Activated naive CD4-positive, alpha-beta T cell treated with anti-CD3 and anti-CD28 coated beads, Interleukin-2, amount 50 U/mL, for 16 hours (primary cell): ENCODE measurements around the gene MIGA1.
"Not testable (repeated sequence)": the region's sequence is repeated elsewhere in the genome, so short reads cannot be mapped to it uniquely, and the experiment has no call there.

Experiments used
- DNase-seq: peaks from one replicate; pipeline ENCODE4 v3.0.0-alpha.2; 2020

MIGA1 gene

GRCh38 chr1:77779529-77780281 lies at the start of gene MIGA1:
MIGA1 (plus strand) TSS chr1:77779649; CDS start chr1:77783253, 3,604 bp downstream.
- DNase-seq, result peak; percentile 84

- no peak for DNase-seq
Observed at GRCh38 chr1:77732090-77732489, 47.4 kb upstream of the MIGA1 start.

- DNase-seq, result no peak
Observed at GRCh38 chr1:77739235-77739634, 40.2 kb upstream of the MIGA1 start.

- no peak for DNase-seq
Observed at GRCh38 chr1:77741316-77741715, 38.1 kb upstream of the MIGA1 start.

- DNase-seq, result no peak
Observed at GRCh38 chr1:77742011-77742555, 37.4 kb upstream of the MIGA1 start.

GRCh38 chr1:77744576-77744975 lies 34.9 kb upstream of the MIGA1 start:
- DNase-seq, result no peak

GRCh38 chr1:77749489-77749888 lies 30.0 kb upstream of the MIGA1 start:
- not testable (repeated sequence) for DNase-seq

- DNase-seq, result no peak
Observed at GRCh38 chr1:77756052-77756754, 23.2 kb upstream of the MIGA1 start.

- no peak for DNase-seq
Observed at GRCh38 chr1:77757066-77757584, 22.3 kb upstream of the MIGA1 start.

- DNase-seq, result no peak
Observed at GRCh38 chr1:77757603-77758002, 21.8 kb upstream of the MIGA1 start.

GRCh38 chr1:77759071-77760028 lies 20.1 kb upstream of the MIGA1 start, which contains the start of gene USP33:
USP33 (minus strand) TSS chr1:77759852; CDS start chr1:77741697, 18,155 bp downstream.
- peak; percentile 93 for DNase-seq

- no peak for DNase-seq
Observed at GRCh38 chr1:77762072-77762476, 17.4 kb upstream of the MIGA1 start.

- no peak for DNase-seq
Observed at GRCh38 chr1:77768006-77768405, 11.4 kb upstream of the MIGA1 start.

- no peak for DNase-seq
Observed at GRCh38 chr1:77776007-77776700, 3.3 kb upstream of the MIGA1 start.

- no peak for DNase-seq
Observed at GRCh38 chr1:77781683-77782082, 2.2 kb downstream of the MIGA1 start.

- no peak for DNase-seq
Observed at GRCh38 chr1:77783141-77783540, 3.7 kb downstream of the MIGA1 start.

- DNase-seq, result not testable (repeated sequence)
Observed at GRCh38 chr1:77786093-77786741, 6.8 kb downstream of the MIGA1 start.

GRCh38 chr1:77794550-77794949 lies 15.1 kb downstream of the MIGA1 start:
- DNase-seq, result no peak

- DNase-seq, result no peak
Observed at GRCh38 chr1:77796695-77797405, 17.4 kb downstream of the MIGA1 start.

GRCh38 chr1:77797991-77798390 lies 18.5 kb downstream of the MIGA1 start:
- DNase-seq, result no peak

GRCh38 chr1:77802026-77802425 lies 22.6 kb downstream of the MIGA1 start:
- DNase-seq, result no peak
